MM.1S (cell line): ENCODE measurements around the gene MYO1E.

Source experiments
- CTCF ChIP-seq: fragments of 300-600 bp; sonication (generic); IDR thresholded peaks from 2 replicates; pipeline ENCODE4 v1.5.1; 2016; ENCODE audit warnings: antibody characterized with exemption, low read length, mixed read lengths
- EZH2 ChIP-seq: fragments of 300-600 bp; sonication (generic); optimal IDR thresholded peaks from 2 replicates; pipeline ENCODE3; 2017; ENCODE audit warnings: low read depth, mild to moderate bottlenecking, antibody characterized with exemption, low read length, mixed read lengths
- EZH2phosphoT487 ChIP-seq: fragments of 300-600 bp; sonication (generic); IDR thresholded peaks from 2 replicates; pipeline ENCODE4 v1.6.1; 2018; ENCODE audit warnings: antibody characterized with exemption, low read length

- no peak for TF ChIP-seq CTCF
- TF ChIP-seq EZH2: no peak
- no peak for TF ChIP-seq EZH2phosphoT487
These were observed 113.3 kb downstream of the MYO1E start for GRCh38 chr15:59259137-59259943.
